Measurements from ENCODE around the gene LONP1.
"Not testable (repeated sequence)": the region's sequence is repeated elsewhere in the genome, so short reads cannot be mapped to it uniquely, and the experiment has no call there.

Gene LONP1

DNA sequence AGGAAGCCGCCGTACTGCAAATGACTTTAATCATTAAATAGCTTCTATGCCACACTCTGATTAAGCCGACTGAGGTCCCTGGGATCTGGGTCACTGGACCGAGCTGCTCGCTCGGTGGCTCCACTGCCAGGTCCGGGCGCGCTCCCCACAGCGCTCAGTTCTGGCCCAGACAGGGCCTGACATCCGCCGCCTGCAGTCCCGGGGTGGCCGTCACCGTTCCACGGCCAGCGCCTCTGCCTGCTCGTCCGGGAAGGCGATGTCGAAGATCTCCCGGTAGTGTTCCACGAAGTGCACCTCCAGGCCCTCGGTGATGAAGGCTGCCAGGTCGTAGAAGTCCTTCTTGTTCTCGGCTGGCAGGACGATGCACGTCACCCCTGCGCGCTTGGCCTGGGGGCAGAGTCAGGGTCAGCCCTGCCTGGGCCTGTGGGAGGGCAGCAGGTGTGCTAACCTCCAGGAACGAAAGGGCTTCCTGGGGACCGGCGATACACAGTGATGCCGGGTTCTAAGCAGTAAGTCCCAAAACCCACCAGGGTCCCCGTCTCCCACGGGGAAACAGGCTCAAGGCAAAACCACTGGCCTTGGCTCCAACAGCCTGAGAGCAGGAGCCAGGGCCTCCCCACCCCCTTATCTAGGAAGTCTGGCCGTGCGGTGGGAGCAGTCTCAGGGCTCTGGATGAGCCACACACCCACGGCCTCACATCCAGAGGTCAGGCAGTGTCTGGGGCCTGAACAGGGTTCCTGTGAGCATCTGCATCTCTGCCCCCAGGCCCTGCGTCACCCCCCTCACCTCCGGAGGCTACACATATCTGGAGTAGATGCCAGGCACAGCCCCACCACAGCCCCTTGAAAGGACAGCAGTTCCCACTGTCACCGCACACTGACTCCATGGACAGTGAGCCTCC, 27.9 kb downstream of the LONP1 start:
- no peak for FAIRE-seq

DNA sequence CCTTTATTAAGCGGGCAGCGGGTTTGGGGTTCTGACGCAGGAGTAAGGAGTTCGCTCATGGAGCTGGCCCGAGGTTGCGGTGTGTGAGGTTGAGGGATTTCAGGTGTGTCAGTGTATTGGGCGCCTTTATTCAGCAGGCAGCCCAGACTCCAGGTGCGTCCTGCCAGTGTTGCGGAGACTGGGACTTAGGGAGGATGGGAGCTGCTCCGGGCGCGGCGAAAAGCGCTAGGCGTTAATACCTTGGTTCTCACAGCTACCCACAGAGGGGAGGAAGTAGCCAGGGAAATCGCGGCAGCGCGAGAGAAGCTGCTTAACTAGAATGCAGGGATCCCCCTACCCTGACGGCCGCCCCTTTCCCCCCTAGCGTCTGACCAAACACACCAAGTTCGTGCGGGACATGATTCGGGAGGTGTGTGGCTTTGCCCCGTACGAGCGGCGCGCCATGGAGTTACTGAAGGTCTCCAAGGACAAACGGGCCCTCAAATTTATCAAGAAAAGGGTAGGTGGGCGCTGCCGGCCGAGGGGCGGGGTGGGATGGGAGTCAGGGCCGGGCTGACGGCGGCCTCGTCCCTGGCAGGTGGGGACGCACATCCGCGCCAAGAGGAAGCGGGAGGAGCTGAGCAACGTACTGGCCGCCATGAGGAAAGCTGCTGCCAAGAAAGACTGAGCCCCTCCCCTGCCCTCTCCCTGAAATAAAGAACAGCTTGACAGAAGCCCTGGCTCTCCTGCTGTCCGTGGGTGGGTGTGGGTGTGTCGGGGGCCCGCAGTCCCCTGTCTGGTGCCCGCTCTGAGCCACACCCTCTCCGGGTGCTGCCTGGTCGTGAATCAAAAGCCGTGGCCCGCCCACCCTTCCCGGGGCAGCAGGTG, 28.8 kb downstream of the LONP1 start:
- no peak for FAIRE-seq

DNA sequence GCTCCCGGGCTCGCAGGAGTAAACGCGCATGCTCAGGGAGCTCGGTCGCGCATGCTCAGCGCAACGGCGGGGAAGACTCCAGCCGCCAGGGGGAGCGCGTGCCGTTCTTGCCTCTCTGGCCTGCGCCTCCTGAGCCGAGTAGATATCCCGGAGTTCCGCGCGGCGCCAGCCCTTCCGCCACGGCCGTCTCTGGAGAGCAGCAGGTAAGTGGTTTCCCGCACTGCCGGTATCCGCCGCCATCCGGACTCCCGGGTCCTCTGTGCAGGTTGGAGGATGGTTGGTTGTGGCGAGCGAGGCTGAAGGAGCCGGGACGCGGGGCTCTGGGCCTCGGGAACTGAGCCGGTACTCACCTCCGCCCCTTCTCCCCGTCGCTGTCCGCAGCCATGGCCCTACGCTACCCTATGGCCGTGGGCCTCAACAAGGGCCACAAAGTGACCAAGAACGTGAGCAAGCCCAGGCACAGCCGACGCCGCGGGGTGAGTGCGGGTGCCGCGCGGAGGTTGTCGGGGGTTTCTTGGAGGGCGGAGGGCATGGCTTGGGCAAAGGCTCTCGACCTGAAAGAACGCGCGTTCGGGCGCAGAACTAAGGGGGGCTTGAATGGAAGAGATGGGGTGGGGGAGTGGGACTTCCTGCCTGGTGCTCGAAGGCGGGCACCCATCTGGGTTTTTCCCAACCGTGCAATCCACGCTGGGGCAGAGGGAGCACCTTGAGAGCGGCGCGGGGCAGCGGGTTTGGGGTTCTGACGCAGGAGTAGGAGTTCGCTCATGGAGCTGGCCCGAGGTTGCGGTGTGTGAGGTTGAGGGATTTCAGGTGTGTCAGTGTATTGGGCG, 29.6 kb downstream of the LONP1 start, which contains the start of gene RPL36:
Gene RPL36 (plus strand): TSS at position 171 of the 830 bp plus-strand sequence. CDS start 213 bp downstream, at position 384.
- no peak for FAIRE-seq

DNA sequence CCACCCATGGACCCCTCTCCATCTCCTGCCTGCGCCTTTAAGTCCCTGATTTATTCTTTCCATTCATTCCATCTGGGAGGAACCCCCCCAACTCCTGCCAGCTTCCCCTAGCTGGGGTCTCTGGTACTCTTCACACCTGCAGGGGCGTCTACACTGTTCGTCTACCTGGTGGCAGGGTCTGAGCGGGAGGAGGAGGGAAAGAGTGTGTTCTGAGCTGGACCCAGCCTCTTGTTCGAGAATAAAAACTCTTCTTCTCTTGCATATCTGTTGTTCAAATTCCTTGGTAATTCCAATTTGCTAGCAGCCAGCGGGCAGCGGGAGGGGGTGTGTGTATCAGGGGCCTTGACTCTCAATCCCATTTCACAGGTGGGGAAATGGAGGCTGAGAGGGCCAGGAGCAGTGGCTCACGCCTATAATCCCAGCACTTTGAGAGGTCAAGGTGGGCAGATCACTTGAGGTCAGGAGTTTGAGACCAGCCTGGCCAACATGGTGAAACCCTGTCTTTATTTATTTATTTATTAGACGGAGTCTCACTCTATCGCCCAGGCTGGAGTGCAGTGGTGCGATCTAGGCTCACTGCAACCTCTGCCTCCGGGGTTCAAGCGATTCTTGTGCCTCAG, 31.6 kb downstream of the LONP1 start:
- not testable (repeated sequence) for FAIRE-seq

DNA sequence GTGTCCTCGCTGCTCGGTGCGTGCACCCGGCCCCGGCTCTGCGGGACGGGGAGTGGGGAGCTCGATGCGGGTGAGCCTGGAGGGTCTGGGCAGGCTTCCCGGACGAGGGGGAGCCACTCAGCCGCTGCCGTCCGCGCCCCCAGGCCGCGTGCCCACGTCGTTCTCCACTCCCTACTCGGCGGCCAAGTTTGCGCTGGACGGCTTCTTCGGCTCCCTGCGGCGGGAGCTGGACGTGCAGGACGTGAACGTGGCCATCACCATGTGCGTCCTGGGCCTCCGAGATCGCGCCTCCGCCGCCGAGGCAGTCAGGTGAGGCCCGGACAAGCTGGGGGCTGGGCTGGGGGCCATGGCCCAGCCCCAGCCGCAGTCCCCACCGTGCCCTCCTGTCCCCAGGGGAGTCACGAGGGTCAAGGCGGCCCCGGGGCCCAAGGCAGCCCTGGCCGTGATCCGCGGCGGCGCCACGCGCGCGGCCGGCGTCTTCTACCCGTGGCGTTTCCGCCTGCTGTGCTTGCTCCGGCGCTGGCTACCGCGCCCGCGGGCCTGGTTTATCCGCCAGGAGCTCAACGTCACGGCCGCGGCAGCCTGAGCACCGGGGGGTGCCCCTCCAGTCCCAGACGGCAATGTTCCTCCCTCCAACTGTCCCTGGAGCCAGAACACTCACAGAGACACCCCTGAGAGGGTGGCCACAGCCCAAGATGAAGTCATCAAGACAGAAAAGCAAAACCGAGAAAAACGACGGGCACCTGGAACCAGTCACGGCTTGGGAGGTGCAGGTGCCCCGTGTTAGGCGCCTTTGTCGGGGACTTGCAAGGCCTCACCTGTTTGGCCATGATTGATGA, 32.4 kb downstream of the LONP1 start:
- no peak for FAIRE-seq

DNA sequence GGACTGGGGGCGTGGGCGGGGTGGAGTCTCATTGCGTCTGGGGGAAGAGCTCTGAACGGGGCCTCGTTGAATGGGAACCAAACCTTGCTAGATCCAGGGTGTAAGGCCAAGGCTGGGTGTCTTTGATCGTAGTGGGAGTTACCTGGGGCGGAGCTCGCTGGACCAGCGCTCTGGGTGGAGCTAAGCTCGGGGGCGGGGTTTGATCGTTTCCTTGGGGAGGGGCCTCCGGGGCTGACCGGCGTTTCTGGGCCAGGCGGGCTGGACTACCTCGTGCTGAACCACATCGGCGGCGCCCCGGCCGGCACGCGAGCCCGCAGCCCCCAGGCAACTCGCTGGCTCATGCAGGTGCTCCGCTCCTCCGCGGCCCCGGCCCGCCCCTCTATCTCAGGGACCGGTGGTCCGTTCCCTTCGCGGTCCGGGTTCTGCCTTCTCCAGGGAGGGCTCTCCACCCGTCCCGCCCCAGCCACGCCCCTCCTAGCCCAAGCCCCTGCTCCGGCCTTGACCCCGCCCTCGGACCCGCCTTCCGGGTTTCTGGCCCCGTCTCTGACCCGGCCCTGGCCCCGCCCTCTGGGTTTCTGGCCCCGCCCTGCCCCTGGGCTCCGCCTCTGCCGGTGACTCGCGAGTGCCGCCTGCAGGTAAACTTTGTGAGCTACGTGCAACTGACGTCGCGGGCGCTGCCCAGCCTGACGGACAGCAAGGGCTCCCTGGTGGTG, 33.1 kb downstream of the LONP1 start:
- no peak for FAIRE-seq

DNA sequence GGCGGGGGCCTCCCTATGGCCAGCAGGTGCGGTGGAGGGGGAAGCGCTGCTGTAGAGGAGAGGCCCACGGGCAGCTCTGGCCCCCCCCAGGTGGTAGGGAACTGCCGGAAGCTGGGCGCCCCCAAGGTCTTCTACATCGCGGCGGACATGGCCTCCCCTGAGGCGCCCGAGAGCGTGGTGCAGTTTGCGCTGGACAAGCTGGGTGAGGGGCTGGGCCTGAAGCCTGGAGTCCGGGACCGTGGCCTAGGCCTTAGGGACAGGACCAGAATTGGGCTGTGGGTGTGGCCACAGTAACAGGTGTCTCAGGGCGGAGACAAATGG, 33.7 kb downstream of the LONP1 start:
- FAIRE-seq: no peak

DNA sequence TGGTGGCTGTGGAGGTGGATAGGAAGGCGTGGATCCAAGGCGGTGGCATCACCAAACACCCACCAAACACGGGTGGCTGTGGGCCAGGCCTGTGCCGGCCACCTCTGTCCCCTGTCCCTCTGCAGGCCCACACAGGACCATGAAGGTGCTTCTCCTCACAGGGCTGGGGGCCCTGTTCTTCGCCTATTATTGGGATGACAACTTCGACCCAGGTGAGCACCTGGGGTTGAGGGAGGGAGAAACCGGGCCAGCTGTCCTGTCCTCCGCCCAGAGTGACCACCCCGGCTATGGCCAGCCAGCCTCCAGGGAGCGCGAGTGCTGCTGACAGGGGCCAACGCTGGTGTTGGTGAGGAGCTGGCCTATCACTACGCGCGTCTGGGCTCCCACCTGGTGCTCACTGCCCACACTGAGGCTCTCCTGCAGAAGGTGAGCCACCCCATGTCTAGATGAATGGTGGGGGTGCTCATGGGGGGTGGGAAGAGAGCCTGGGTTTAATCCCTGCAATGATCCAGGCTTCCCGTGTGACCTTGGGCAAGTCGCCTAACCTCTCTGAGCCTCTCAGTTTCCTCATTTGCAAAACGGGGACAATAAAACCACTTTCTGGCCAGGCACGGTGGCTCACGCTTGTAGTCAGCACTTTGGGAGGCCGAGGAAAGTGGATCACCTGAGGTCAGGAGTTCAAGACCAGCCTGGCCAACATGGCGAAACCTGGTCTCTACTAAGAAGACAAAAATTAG, 35.1 kb downstream of the LONP1 start:
- no peak for FAIRE-seq

DNA sequence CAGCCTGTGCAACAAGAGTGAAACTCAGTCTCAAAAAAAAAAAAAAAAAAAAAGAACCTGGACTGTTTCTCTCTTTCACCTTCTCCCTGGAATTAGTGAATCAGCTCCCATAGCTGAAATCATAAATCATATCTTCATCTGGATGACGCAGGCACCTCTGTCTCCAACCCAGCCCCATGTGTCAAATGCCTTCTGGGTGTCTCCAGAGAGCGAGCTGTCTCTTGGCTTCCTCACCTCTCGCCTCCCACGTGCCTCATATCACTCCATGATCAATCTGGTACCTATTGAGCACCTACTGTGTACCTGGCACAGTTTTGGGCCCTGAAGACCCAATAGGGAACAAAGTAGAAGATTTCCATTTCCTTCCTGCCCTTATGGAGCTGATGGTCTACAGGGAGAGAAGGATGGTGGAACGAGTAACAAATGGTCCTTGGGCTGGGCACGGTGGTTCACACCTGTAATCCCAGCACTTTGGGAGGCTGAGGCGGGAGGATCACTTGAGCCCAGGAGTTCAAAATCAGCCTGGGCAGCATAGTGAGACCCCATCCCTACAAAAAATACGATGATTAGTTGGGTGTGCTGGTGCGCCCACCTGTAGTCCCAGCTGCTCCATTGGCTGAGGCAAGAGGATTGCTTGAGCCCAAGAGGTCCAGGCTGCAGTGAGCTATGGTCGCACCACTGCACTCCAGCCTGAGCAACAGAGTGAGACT, 36.6 kb downstream of the LONP1 start:
- no peak for FAIRE-seq

DNA sequence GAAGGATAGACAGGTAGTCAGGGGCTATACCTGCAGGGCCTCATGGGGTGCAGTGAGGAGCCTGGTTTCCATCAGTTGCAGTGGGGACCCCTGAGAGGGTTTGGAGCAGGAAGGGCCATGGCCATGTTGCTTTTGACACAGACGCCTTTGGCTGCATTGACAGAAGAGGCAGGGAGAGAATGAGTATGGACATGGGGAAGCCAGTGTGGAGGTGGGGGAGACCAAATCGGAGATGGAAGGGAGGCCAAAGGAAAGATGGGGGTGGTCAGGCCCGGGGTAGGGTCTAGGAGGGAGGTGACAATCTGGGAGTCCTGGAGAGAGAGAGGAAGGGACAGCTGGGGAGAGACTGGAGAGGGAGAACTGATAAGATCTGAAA, 37.9 kb downstream of the LONP1 start:
- FAIRE-seq: no peak

DNA sequence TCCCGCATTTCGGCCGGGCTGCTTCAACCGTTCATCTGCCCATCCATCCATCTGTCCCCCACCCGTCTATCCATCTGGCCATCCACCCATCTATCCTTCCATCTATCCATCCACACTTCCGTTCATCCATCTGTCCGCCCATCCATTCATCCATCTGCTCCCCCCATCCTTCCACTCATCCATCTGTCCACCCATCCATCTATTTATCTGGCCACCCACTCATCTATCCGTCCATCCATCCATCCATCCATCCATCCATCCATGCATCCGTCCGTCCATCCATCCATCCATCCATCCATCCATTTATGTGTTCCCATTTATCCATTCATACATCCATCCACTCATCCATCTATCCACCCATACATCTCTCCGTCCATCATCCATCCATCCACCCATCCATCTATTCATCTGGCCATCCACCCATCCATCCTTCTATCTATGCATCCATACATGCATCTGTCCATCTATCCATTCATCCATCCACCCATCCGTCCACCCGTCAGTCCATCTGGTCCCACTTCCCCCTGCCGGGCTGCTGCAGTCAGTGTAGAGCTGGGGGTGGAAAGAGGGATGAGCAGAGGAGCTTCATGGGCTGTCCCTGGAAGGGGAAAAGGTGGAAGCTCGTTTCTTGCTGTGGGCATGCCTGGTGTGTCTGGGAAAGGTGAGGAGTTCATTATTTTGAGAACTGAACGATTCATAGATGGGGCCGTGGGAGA, 38.4 kb downstream of the LONP1 start:
- FAIRE-seq: no peak

DNA sequence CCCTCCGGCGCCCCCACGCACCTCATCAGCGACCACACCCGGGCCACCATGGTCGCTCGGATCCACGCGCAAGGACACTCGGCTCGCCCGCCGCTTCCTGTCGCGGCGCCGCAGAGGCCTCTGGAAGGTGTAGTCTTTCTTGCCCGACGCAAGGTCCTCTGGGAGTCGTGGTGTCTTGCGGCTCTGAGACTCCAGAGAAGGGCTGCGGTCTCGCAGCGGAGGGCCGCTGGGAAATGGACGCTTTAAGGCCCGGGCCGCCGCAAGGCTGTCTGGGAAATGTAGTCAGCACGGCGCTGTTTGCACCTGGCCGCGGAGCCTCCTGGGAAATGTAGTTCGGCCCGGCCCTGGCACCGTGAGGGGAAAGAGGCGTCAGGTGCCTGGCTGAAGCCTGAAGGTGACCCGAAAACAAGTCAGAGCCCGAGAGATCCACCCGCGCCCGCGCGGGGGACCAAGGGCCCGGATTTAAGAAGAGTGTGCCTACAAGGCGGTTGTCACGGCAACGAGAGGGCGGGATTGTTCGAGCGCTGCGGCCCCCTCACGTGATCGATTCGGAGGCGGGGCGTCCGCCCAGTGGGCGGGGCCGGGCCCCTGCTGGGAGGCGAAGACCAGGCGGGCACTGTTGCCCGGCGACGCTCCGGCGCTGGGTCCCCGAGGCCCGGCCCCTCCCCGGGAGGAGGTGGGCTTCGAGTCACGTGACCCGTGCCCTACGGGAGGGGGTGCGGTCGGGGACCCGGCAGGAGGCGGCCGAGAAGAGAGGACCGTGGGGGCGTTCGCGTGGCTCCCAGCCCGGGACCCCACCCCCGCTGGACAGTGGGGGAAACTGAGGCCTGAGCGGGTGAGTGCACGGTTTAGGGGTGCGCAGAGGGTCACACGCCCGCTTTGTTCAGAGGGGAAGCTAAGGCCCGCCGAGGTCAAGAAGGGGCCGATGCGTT, 39.2 kb downstream of the LONP1 start, which contains the start of the genes HSD11B1L and MICOS13:
Gene HSD11B1L (plus strand): TSS at position 591 of the 932 bp plus-strand sequence. CDS start 3,806 bp downstream, outside the sequence.
Gene MICOS13 (minus strand): TSS at position 80 of the 932 bp plus-strand sequence. CDS start 30 bp downstream, at position 50.
- FAIRE-seq: peak; percentile 97

DNA sequence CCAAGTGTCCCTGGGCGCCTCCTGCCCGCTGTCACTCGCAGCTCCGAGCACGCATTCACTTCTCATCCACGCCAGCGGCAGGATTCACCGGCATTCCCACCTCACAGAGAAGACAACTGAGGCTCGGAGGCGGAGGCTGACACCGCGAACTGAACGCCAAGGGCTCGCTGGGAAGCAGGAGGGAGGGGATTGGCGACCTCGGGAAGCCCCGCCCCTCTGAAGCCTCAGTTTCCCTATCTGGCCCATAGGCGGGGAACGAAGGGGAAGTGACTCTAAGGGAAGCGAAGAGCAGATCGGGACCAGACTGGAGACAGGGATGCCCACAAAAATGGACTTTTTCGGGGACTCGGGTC, 39.9 kb downstream of the LONP1 start:
- FAIRE-seq: no peak

DNA sequence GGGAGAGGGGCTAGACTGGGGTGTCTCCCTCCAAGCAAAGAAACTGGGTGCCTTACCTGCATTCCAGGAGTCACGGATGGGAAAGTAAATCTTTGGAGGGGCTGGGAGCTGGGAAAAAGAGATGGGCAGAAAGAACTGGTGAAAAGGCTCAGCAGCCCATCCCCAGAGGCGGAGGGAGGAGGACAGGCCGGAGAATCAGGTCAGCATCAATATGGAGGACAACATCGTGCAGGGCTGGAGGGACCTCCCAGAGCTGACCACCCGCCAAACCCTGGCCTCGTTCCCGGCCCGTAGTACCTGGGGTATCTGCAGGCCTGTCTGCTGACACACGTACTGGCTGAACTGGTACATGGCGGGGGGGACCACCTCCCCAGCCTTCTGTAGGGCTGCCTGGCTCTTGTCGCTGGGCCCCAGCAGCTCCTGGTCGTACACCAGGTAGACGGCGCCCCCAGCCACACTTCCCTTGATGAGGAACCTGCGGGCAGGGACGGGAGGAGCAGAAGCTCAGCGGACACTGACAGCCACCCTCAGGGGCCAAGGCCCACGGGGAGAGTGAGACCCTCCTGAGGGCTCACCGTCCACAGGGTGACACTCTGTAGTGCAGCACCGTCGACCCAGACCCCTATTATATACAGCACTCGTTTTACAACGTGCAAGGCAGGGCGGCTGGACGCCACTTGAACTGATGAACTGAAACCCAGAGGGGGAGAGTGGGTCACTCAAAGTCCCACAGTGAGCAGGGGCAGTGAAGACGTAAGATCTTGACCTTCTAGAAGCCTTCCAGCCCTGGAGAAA, 40.5 kb downstream of the LONP1 start:
- FAIRE-seq: no peak

DNA sequence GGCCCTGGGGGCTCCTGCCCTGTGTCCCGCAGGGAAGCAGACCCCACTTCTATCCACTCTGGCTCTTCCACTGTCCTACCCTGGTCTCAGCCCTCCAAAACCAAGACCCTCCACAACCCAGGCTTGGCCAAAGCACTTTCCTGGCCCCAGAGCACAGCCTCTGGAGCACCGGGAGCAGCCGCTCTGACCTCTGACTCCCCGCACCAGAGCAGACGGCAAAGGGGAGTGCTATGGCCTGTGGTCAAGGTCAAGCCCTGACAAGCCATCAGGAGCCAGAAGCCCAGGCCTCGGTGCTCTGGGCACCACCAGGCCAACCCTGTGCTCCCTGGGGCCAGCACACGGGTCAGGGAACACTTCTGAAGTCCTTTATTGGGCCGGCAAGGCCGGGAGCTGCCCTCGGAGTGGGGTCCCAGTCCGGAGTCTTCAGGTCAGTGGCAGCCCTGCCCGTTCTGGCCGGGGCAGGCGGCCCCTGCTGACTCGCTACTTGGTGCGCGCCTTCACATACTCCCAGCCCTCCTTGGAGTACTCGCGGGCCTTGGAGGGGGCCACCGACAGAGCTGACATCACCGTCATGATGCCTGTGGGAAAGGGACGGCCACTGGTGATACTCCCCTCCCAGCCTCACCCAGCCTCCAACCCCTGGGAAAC, 41.8 kb downstream of the LONP1 start:
- no peak for FAIRE-seq

DNA sequence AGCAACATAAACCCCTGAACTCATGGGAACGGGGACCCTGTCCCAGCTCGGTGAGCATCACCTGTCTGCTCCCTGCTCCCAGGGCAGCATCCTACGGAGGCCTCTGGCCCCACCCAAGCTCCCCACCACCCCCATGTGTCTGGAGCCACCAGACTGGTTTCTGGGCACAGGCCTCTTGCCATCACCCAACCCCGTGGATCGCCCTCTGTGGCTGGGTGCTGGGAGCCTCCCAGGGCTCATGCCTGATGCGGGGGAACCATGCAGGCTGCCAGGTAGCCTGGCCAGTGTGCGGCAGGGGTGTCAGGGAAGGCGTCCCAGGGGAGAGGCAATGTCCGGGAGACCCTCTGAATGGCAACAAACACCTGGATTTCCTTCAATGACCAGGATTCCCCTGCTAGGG, 42.4 kb downstream of the LONP1 start:
- no peak for FAIRE-seq
